ENCODE results near the gene RAB28. TPM values are rescaled to one million over a fixed set of nuclear protein-coding genes. Genes with fewer than 3 reads are reported as not detected.

Gene RAB28
- total RNA-seq, 1 experiment from 2014 or later: 10.4 TPM

GRCh38 chr4:13509442-13509841 lies 25.3 kb upstream of the RAB28 start:
- Histone ChIP-seq H3K4me1 (ENCODE audit: insufficient read depth, low read length) (no peaks in the 10 kb centered on the region), H3K79me2 (ENCODE audit: low read length) (no peaks in the 10 kb centered on the region), H2AFZ (ENCODE audit: low read length) (no peak overlapping the region), H4K20me1 (ENCODE audit: low read length) (no peaks in the 10 kb centered on the region), H3K27me3 (ENCODE audit: low read length) (peaks cover 23% of the 10 kb centered on the region), H3K36me3 (ENCODE audit: low read depth, low read length) (no peaks in the 10 kb centered on the region), H3K9me3 (ENCODE audit: low read length) (no peaks in the 10 kb centered on the region), H3K4me3 (ENCODE audit: low read length) (no peak overlapping the region), H3K4me2 (ENCODE audit: low read length) (no peak overlapping the region), H3F3A (ENCODE audit: low read length, unreplicated experiment) (no peaks in the 10 kb centered on the region), H3K9me2 (replicated peaks; ENCODE audit: low read length) (no peaks in the 10 kb centered on the region), H3K9ac (ENCODE audit: low read length) (no peak overlapping the region), H3K27ac (ENCODE audit: low read length) (no peak overlapping the region)
- no peak for ATAC-seq
- no peak for DNase-seq
- ChIA-PET CTCF (no interaction called here), POLR2A (ENCODE audit: unreplicated experiment) (no interaction called here)
- TF ChIP-seq EZH2phosphoT487 (IDR thresholded peaks at IDR 0.05; ENCODE audit: borderline replicate concordance, low read length) (no peak), EZH2 (IDR thresholded peaks at IDR 0.05; ENCODE audit: low read length, unreplicated experiment) (no peak), CTCF (conservative IDR thresholded peaks at IDR 0.05; ENCODE audit: low read depth, low read length) (no peak)
- BruUV-seq (replicated peaks): no TSS peak
- intact Hi-C loops (cut with micrococcal nuclease): no loop called here

- CTCF ChIA-PET: no interaction called here
- Histone ChIP-seq H3K27me3 (ENCODE audit: low read length) (peaks cover 44% of the 10 kb centered on the region), H3K4me2 (ENCODE audit: low read length) (no peak overlapping the region), H3K9ac (ENCODE audit: low read length) (no peak overlapping the region), H2AFZ (ENCODE audit: low read length) (no peak overlapping the region), H4K20me1 (ENCODE audit: low read length) (no peaks in the 10 kb centered on the region), H3K4me3 (ENCODE audit: low read length) (no peak overlapping the region), H3K36me3 (ENCODE audit: low read depth, low read length) (no peaks in the 10 kb centered on the region), H3K9me3 (ENCODE audit: low read length) (no peaks in the 10 kb centered on the region), H3K79me2 (ENCODE audit: low read length) (no peaks in the 10 kb centered on the region), H3F3A (ENCODE audit: low read length, unreplicated experiment) (no peaks in the 10 kb centered on the region), H3K9me2 (replicated peaks; ENCODE audit: low read length) (no peaks in the 10 kb centered on the region), H3K27ac (ENCODE audit: low read length) (no peak overlapping the region), H3K4me1 (ENCODE audit: insufficient read depth, low read length) (no peaks in the 10 kb centered on the region)
- BruUV-seq (replicated peaks): no TSS peak
- intact Hi-C loops (cut with micrococcal nuclease): no loop called here
- DNase-seq: no peak
- POLR2A ChIA-PET (ENCODE audit: unreplicated experiment): no interaction called here
- no peak for TF ChIP-seq EZH2phosphoT487 (IDR thresholded peaks at IDR 0.05; ENCODE audit: borderline replicate concordance, low read length)
- TF ChIP-seq EZH2 (IDR thresholded peaks at IDR 0.05; ENCODE audit: low read length, unreplicated experiment): no peak
- TF ChIP-seq CTCF (conservative IDR thresholded peaks at IDR 0.05; ENCODE audit: low read depth, low read length): no peak
- no peak for ATAC-seq
These were observed 20.2 kb upstream of the RAB28 start for GRCh38 chr4:13504374-13504773.

- CTCF ChIA-PET: no interaction called here
- TF ChIP-seq CTCF (conservative IDR thresholded peaks at IDR 0.05; ENCODE audit: low read depth, low read length): no peak
- TF ChIP-seq EZH2phosphoT487 (IDR thresholded peaks at IDR 0.05; ENCODE audit: borderline replicate concordance, low read length): no peak
- TF ChIP-seq EZH2 (IDR thresholded peaks at IDR 0.05; ENCODE audit: low read length, unreplicated experiment): no peak
- no peaks in the 10 kb centered on the region for H3F3A ChIP-seq (ENCODE audit: low read length, unreplicated experiment)
- H3K4me3 ChIP-seq (ENCODE audit: low read length): no peak overlapping the region
- no peak overlapping the region for H3K9ac ChIP-seq (ENCODE audit: low read length)
- DNase-seq: no peak
- H3K79me2 ChIP-seq (ENCODE audit: low read length): no peaks in the 10 kb centered on the region
- H2AFZ ChIP-seq (ENCODE audit: low read length): no peak overlapping the region
- H3K4me1 ChIP-seq (ENCODE audit: insufficient read depth, low read length): no peaks in the 10 kb centered on the region
- no TSS peak for BruUV-seq (replicated peaks)
- H3K27ac ChIP-seq (ENCODE audit: low read length): no peak overlapping the region
- peaks cover 55% of the 10 kb centered on the region for H3K27me3 ChIP-seq (ENCODE audit: low read length)
- no peaks in the 10 kb centered on the region for H3K36me3 ChIP-seq (ENCODE audit: low read depth, low read length)
- no peak overlapping the region for H3K4me2 ChIP-seq (ENCODE audit: low read length)
- no peaks in the 10 kb centered on the region for H3K9me3 ChIP-seq (ENCODE audit: low read length)
- POLR2A ChIA-PET (ENCODE audit: unreplicated experiment): no interaction called here
- H3K9me2 ChIP-seq (replicated peaks; ENCODE audit: low read length): no peaks in the 10 kb centered on the region
- no peaks in the 10 kb centered on the region for H4K20me1 ChIP-seq (ENCODE audit: low read length)
- intact Hi-C loops (cut with micrococcal nuclease): no loop called here
- no peak for ATAC-seq
These were observed 14.3 kb upstream of the RAB28 start for GRCh38 chr4:13498469-13498868.
